Natural killer cell treated with Interleukin-12 subunit alpha and Interleukin-12 subunit beta and Interleukin-15 and Interleukin-18, amount 100 ng/mL, for 72 hours (primary cell): ENCODE results near the gene ZNF280D. TPM values are rescaled to one million over a fixed set of nuclear protein-coding genes. Genes with fewer than 3 reads are reported as not detected.
"Not testable (repeated sequence)": the region's sequence is repeated elsewhere in the genome, so short reads cannot be mapped to it uniquely, and the experiment has no call there.

Experiments used
- ATAC-seq, 2 donors: fragments of 150-1000 bp; cut with Tn5 transposase in 1 of 2; sonication (Bioruptor Pico), chemical (Tn5 transposase) in 1 of 2; 2 replicates each; pipeline ENCODE4 v1.10.0; 2021
- DNase-seq: peaks from one replicate; pipeline ENCODE4 v3.0.0; 2022; ENCODE audit warnings: low spot score
- H3K27ac Mint-ChIP-seq, 2 donors: 1 replicate in 1 of 2; 2 replicates in 1 of 2; pipeline ENCODE4 v1.8.0; 2022; ENCODE audit warnings: mixed read lengths in 2 of 2, mild to moderate bottlenecking in 1 of 2, moderate library complexity in 1 of 2
- H3K27me3 Mint-ChIP-seq, 2 donors: 1 replicate in 1 of 2; 2 replicates in 1 of 2; pipeline ENCODE4 v1.8.0; 2022; ENCODE audit warnings: mixed read lengths in 2 of 2
- H3K36me3 Mint-ChIP-seq: one replicate; pipeline ENCODE4 v1.8.0; 2022; ENCODE audit warnings: mixed read lengths
- H3K4me1 Mint-ChIP-seq, 2 donors: 1 replicate in 1 of 2; 2 replicates in 1 of 2; pipeline ENCODE4 v1.8.0; 2022; ENCODE audit warnings: low read depth in 2 of 2, mixed read lengths in 2 of 2, mild to moderate bottlenecking in 1 of 2
- H3K4me3 Mint-ChIP-seq: one replicate; pipeline ENCODE4 v1.8.0; 2022; ENCODE audit warnings: mixed read lengths
- H3K9me3 Mint-ChIP-seq: 2 replicates; pipeline ENCODE4 v1.8.0; 2022; ENCODE audit warnings: mixed read lengths
- total RNA-seq, 2 donors: library from RNA; stranded (reverse); gene quantifications; one replicate each; pipeline ENCODE4 v1.2.3, GENCODE V29; 2022

Gene ZNF280D, protein sequence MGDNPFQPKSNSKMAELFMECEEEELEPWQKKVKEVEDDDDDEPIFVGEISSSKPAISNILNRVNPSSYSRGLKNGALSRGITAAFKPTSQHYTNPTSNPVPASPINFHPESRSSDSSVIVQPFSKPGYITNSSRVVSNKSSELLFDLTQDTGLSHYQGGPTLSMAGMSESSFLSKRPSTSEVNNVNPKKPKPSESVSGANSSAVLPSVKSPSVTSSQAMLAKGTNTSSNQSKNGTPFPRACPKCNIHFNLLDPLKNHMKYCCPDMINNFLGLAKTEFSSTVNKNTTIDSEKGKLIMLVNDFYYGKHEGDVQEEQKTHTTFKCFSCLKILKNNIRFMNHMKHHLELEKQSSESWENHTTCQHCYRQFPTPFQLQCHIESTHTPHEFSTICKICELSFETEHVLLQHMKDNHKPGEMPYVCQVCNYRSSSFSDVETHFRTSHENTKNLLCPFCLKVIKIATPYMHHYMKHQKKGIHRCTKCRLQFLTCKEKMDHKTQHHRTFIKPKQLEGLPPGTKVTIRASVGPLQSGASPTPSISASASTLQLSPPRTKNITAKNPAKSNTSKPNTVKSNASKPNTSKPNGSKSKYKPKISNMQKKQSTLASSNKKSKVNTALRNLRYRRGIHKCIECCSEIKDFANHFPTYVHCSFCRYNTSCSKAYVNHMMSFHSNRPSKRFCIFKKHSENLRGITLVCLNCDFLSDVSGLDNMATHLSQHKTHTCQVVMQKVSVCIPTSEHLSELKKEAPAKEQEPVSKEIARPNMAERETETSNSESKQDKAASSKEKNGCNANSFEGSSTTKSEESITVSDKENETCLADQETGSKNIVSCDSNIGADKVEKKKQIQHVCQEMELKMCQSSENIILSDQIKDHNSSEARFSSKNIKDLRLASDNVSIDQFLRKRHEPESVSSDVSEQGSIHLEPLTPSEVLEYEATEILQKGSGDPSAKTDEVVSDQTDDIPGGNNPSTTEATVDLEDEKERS
- 10 to 100 TPM; 24.4 to 25.0 TPM for total RNA-seq

DNA sequence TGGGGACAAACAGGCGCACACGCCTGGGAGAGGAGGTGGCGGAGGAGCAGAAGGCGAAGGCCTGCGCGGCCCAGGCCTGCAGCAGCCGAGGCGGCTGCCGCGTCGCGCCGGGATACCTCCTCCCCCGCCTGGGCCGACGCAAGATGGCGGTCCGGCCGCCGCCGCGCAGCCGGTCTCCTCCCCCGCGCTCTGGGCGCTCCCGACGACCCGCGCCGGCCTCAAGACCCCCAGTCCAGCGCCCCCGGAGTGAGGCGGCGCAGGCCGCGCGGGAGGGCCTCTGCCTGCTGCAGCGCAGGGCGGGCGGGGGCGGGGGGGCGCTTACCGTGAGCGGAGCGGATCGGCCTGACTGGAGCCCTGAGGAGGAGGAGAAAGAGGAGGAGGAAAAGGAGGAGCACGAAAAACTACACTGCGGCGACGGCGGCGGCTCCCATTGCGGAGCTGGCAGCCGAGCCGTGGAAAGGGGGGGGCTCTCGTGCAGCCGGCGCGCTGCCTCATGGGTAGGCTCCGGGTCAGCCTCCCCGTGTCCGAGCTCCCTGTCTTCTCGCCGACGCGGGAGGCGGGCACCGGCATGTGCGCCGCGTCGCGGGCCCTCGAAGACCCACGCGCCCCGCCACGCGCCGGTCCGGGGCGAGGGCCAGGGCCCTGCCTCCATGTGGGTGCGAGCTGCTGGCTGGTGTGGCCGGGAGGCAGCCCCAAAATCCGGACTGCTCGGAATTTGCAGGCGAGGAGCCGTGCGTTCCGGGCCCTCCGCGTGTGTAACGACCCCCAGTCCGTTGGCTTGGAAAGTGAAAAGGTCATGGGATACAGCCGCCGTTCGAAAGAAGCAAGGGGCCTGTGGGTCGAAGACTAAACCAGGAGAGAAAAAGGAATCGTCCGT is at the start of gene ZNF280D:
ZNF280D (minus strand) TSS at position 374 of the 877 bp plus-strand sequence. CDS start 26,400 bp downstream, outside the sequence.
- Mint-ChIP-seq H3K4me1 (peaks cover 18 to 23% of the 10 kb centered on the region in 2 donors), H3K4me3 (peak within 1 kb of the TSS; percentile 94), H3K36me3 (no peaks in the 10 kb centered on the region), H3K9me3 (no peaks in the 10 kb centered on the region), H3K27me3 (no peaks in the 10 kb centered on the region), H3K27ac (peak within 1 kb of the TSS; percentile 86 to 96)
- ATAC-seq (peak; percentile 95 to 96), DNase-seq (peak; percentile 88)

DNA sequence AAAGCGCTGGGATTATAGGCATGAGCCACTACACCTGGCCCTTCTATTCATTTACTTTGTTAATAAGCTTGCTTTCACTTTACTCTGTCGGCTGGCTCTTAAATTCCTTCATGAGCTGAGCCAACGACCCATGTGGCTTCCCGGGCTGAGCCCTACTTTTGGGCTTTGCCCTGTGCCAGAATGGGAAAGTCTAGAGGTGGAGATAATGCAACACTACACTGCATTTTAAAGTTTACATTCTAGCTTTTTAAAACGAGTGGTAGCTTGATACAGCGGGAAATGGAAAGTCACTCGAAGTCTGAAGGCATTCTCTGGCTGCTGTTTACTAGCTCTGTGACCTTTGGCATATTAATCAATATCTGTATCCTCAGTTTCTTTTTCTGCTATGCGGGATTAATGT is 49.0 kb upstream of the ZNF280D start:
- Mint-ChIP-seq H3K27ac (no peak overlapping the region), H3K36me3 (no peaks in the 10 kb centered on the region), H3K4me3 (no peak overlapping the region), H3K4me1 (peaks cover 9 to 21% of the 10 kb centered on the region in 2 donors), H3K27me3 (peaks cover 5 to 9% of the 10 kb centered on the region in 2 donors), H3K9me3 (no peaks in the 10 kb centered on the region)
- ATAC-seq (no peak), DNase-seq (no peak)

DNA sequence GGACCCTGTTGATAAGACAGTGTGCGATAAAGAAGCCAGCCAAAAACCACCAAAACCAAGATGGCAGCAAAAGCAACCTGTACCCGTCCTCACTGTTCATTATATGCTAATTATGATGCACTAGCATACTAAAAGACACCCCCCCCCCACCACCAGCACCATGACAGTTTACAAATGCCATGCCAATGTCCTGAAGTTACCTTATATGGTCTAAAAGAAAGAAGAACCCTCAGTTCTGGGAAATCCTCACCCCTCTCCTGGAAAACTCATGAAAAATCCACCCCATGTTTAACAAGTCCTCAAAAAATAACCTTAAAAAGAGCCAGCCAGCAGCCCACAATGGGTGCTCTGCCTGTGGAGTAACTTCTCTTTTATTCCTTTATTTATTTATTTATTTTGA is 48.4 kb upstream of the ZNF280D start:
- H3K4me1 Mint-ChIP-seq, result peaks cover 9 to 14% of the 10 kb centered on the region in 2 donors
- H3K4me3 Mint-ChIP-seq, result no peak overlapping the region
- H3K9me3 Mint-ChIP-seq, result no peaks in the 10 kb centered on the region
- H3K36me3 Mint-ChIP-seq, result no peaks in the 10 kb centered on the region
- H3K27me3 Mint-ChIP-seq, result peaks cover 5 to 9% of the 10 kb centered on the region in 2 donors
- DNase-seq, result no peak
- ATAC-seq, result no peak
- H3K27ac Mint-ChIP-seq, result no peak overlapping the region

DNA sequence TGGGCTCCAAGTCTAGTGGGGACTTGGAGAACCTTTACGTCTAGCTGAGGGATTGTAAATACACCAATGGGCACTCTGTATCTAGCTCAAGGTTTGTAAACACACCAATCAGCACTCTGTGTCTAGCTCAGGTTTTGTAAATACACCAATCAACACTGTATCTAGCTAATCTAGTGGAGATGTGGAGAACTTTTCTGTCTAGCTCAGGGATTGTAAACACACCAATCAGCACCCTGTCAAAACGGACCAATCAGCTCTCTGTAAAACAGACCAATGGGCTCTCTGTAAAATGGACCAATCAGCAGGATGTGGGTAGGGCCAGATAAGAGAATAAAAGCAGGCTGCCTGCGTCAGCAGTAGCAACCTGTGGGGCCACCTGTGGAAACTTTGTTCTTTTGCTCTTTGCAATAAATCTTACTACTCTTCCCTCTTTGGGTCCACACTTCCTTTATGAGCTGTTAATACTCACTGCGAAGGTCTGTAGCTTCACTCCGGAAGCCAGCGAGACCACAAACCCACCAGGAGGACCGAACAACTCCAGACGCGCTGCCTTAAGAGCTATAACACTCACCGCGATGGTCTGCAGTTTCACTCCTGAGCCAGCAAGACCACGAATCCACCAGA is 46.9 kb upstream of the ZNF280D start:
- peak in 1 of 2 donors; percentile 65 for ATAC-seq
- DNase-seq, H3K27ac Mint-ChIP-seq, H3K36me3 Mint-ChIP-seq, H3K9me3 Mint-ChIP-seq, H3K27me3 Mint-ChIP-seq: not testable (repeated sequence)
- H3K4me3 Mint-ChIP-seq, result peak overlapping the region; percentile 42
- peaks cover 9 to 11% of the 10 kb centered on the region in 2 donors for H3K4me1 Mint-ChIP-seq

DNA sequence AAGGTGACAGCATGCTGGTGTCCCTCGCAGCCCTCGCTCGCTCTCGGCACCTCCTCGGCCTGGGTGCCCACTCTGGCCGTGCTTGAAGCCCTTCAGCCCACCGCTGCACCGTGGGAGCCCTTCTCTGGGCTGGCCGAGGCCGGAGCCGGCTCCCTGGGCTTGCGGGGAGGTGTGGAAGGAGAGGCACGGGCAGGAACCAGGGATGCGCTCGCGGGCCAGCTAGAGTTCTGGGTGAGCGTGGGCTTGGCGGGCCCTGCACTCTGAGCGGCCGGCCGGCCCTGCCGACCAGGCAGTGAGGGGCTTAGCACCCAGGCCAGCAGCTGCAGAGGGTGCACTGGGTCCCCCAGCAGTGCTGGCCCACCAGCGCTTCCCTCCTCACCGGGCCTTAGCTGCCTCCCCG is 46.1 kb upstream of the ZNF280D start:
- DNase-seq, H3K9me3 Mint-ChIP-seq, ATAC-seq, H3K36me3 Mint-ChIP-seq, H3K4me3 Mint-ChIP-seq, H3K27ac Mint-ChIP-seq: not testable (repeated sequence)
- H3K4me1 Mint-ChIP-seq, result peaks cover 9 to 11% of the 10 kb centered on the region in 2 donors
- peaks cover 5 to 14% of the 10 kb centered on the region in 2 donors for H3K27me3 Mint-ChIP-seq

DNA sequence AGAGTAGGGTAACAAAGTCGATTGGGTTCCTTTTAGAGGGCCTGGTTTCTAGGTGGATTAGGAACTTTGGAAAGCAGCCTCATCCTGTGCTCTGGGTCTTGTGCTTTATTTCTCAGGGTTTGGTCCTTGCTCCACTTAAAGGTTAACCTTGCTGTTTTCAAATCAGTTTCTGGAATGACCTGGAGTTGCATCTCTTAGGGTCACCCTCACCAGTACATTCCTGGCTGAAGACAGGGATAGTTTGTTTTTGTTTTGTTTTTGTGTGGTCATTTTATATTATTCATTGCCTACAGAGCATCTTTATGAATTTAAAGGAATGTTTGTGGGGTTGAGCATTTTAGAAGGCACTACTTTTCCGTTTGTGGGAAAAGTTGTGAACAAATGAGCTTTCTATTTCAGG is 45.5 kb upstream of the ZNF280D start:
- Mint-ChIP-seq H3K36me3 (no peaks in the 10 kb centered on the region), H3K27me3 (peaks cover 8 to 20% of the 10 kb centered on the region in 2 donors), H3K9me3 (no peaks in the 10 kb centered on the region), H3K4me1 (peaks cover 9 to 11% of the 10 kb centered on the region in 2 donors), H3K4me3 (no peak overlapping the region), H3K27ac (no peak overlapping the region)
- ATAC-seq (no peak), DNase-seq (no peak)

DNA sequence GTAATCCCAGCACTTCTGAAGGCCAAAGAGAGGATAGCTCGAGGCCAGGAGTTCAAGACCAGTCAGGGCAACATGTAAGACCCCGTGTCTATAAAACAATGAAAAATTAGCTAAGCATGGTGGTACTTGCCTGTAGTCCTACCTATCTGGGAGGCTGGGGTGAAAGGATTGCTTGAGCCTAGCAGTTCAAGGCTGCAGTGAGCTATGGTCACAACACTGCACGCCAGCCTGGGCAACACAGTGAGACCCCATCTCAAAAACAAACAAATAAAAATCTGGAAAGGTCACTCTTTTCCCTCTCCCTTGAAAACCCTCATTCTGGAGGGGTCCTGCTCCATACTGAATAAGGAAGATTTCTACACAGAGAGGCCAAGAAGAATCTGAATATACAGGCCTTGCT is 43.5 kb upstream of the ZNF280D start:
- Mint-ChIP-seq H3K36me3 (no peaks in the 10 kb centered on the region), H3K4me3 (no peak overlapping the region), H3K9me3 (no peaks in the 10 kb centered on the region), H3K27ac (no peak overlapping the region), H3K4me1 (peaks cover 9 to 11% of the 10 kb centered on the region in 2 donors), H3K27me3 (peaks cover 11 to 33% of the 10 kb centered on the region in 2 donors)
- no peak for ATAC-seq
- DNase-seq, result no peak

DNA sequence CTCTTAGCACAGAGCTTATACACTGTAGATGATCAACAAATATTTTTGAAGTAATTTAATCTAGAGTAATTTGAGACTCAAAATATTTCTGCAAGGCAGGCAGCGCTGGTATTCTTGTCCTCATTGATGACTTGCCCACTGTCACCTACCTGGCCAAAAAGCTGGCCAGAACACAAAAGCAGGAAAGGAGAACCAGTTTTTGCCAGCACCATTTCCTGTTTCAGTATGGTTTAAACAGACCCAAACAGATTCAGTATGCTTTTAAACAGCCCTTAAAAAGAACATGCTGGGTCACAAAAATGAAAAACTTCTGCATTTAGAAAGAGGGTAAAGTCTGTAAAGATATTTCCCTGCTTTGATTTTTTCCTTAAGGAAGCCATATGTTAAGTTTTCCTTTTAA is 42.3 kb upstream of the ZNF280D start:
- H3K36me3 Mint-ChIP-seq, result peaks cover 4% of the 10 kb centered on the region
- H3K9me3 Mint-ChIP-seq, result no peaks in the 10 kb centered on the region
- no peak overlapping the region for H3K27ac Mint-ChIP-seq
- no peak for DNase-seq
- H3K4me1 Mint-ChIP-seq, result peaks cover 7 to 8% of the 10 kb centered on the region in 2 donors
- no peak overlapping the region for H3K4me3 Mint-ChIP-seq
- H3K27me3 Mint-ChIP-seq, result peaks cover 15 to 38% of the 10 kb centered on the region in 2 donors
- no peak for ATAC-seq

DNA sequence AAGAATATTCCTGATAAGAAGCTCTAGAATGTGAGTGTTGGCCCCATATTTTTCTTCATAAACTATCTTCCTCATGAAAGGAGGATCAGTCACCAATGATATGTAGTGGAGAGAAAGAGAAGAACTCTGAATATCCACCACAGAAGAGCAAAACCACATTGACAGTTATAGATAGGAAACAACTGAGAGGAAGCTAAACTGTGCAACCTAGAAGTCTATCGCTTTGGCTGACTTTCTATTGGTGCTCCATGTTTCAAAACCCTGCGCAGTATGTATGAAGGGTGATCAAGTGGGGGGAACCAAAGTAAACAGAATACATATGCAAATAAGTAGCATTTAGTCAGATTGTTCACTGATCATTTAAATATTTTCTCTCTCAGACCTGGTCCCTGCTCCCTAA is 41.0 kb upstream of the ZNF280D start:
- H3K36me3 Mint-ChIP-seq, result peaks cover 4% of the 10 kb centered on the region
- H3K27me3 Mint-ChIP-seq, result peaks cover 15 to 38% of the 10 kb centered on the region in 2 donors
- no peak overlapping the region for H3K27ac Mint-ChIP-seq
- DNase-seq (no peak), ATAC-seq (no peak)
- no peaks in the 10 kb centered on the region for H3K9me3 Mint-ChIP-seq
- no peaks in the 10 kb centered on the region for H3K4me1 Mint-ChIP-seq
- no peak overlapping the region for H3K4me3 Mint-ChIP-seq

DNA sequence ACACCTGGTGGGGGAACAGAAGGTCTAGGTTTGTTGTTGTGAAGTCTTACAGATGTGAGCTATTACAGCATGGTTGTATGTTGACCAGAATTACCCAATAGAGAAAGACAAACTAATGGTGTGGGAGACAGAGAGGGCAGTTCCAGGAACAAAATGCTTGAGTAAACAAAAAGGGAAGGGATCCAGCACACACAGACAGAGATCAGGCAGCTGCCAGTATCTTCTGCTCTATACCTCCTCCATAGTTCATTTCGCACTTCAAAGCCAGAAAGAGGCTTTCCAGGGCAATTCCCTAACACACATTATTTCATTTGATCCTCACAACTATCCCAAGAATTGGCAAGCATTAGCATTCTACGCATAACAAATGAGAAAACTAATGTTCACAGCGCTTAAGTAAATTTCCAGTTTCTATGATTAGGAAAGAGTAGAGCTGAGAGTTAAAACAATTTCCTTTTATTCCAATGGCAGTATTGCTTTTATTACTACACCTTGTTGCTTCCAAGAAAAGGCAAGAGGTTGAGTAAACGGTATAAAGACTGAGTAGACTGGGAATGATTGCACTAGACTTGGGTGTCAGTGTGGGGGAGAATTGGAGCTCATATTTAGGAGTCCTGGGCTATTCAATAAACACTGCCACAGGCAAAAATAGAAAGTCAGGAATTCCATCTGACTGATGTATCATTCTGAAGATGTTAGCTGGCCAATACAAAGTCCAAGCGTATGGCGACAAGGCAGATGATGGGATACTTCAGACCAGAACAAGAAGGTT is 39.7 kb upstream of the ZNF280D start:
- DNase-seq (no peak), ATAC-seq (no peak)
- Mint-ChIP-seq H3K4me3 (no peak overlapping the region), H3K4me1 (no peaks in the 10 kb centered on the region), H3K27ac (no peak overlapping the region), H3K36me3 (peaks cover 4% of the 10 kb centered on the region), H3K27me3 (peaks cover 15 to 35% of the 10 kb centered on the region in 2 donors), H3K9me3 (no peaks in the 10 kb centered on the region)

DNA sequence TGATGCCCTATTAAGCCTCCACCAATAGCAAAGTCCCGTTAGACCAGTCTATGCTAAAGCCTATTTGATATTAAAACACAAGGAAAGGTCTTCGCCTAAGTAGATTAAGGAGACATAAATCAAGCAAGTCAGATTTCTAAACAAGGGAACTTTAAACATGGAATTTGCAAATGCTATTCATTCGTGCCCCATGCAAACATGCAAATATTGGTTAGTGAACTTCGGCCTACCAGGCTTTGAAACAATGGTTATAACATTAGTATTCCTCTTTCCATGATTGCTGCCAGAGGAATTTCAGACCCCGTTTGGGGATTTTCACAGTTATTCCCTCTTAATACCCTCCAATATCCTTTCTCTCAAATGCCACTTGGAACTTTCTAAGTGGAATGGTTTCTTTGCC is 36.9 kb upstream of the ZNF280D start:
- Mint-ChIP-seq H3K4me1 (peaks cover 6 to 13% of the 10 kb centered on the region in 2 donors), H3K36me3 (peaks cover 4% of the 10 kb centered on the region), H3K27me3 (peaks cover 17 to 29% of the 10 kb centered on the region in 2 donors), H3K9me3 (no peaks in the 10 kb centered on the region), H3K27ac (no peak overlapping the region), H3K4me3 (no peak overlapping the region)
- ATAC-seq (no peak), DNase-seq (no peak)

DNA sequence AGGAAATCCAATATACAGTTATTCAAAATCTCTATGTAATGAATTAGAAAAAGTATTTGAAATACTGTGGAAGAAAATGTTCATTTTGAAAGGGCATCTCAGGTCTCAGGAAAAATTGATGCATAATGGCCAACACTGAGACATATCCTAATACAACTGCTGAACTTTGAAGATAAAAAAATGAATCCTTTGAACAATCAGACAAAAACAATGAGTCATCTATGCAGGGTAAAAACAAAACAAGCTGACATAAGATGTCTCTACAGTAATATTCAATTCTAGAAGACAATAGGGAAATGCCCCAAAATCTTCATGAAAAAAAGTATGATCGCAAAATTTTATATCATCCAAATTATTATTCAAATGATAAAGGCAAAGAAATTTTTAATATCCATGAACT is 34.0 kb upstream of the ZNF280D start:
- Mint-ChIP-seq H3K4me3 (no peak overlapping the region), H3K36me3 (peaks cover 4% of the 10 kb centered on the region), H3K4me1 (peaks cover 6 to 13% of the 10 kb centered on the region in 2 donors), H3K9me3 (no peaks in the 10 kb centered on the region), H3K27me3 (peaks cover 7 to 11% of the 10 kb centered on the region in 2 donors), H3K27ac (no peak overlapping the region)
- DNase-seq (no peak), ATAC-seq (no peak)
